Skeletal muscle cell (primary cell): ENCODE measurements around the gene NUMA1.

Experiments
- DNase-seq: peaks from one replicate; pipeline ENCODE4 v3.0.0-alpha.2; 2010; ENCODE audit warnings: low read depth
- H3K4me3 ChIP-seq: 2 replicates; pipeline ENCODE4 v1.5.1; 2011; ENCODE audit warnings: low read depth, mild to moderate bottlenecking, control low read depth, low read length, moderate library complexity

The NUMA1 gene

DNA sequence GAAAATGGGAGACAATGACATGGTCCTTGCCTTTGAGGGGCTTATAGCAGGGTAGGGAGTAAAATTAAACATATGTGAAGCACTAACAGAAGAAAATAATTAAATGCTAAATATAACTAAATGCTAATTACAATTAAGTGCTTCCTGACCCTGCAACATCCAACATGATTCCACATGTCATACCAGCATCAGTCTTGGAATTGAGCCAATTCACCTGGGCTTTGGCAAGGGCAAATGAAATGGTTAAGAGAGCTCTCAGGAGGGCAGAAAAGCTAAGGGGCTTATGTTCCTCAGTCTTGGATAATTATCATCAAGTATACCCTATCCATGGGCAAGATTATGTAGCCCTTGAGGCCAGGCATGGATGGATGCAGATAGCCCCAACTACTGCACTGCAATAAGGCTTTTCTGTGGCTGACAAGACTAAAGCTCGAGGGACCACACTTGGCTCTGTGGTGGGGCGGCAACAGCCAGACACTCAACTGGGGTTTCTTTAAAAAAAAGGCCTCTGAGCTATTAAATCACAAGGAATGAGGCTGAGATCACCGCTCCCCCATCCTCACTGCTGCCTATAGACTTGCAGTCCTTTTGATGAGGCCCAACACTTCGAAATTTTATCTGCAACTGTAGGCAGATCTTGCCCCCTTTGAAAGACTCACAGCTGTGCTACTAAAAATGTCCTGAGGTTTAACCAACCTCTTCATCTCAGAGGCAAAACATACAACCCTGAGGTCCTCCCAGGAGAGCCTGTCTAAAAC lies 42.6 kb downstream of the NUMA1 start:
- peak overlapping the region; percentile 66 for H3K4me3 ChIP-seq
- peak; percentile 19 for DNase-seq

DNA sequence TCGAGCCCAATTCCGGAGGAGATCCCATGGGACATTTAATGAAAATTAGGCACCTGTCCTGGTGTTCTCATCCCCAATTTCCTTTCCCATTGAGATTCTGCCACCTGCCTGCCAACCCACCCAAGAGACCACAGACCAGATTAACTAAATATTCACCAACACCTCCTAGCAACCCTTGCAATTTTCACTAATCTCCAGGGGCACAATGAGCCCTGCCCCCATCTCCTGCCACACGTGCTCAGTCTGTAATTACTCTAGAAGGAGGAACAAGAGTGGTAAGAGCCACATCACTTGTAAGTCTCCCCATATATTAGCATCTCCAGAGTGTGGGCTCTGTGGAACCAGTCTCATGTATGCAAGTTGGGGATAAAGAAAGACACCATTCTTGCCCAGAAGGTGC lies 43.7 kb downstream of the NUMA1 start:
- no peak for DNase-seq
- no peak overlapping the region for H3K4me3 ChIP-seq

DNA sequence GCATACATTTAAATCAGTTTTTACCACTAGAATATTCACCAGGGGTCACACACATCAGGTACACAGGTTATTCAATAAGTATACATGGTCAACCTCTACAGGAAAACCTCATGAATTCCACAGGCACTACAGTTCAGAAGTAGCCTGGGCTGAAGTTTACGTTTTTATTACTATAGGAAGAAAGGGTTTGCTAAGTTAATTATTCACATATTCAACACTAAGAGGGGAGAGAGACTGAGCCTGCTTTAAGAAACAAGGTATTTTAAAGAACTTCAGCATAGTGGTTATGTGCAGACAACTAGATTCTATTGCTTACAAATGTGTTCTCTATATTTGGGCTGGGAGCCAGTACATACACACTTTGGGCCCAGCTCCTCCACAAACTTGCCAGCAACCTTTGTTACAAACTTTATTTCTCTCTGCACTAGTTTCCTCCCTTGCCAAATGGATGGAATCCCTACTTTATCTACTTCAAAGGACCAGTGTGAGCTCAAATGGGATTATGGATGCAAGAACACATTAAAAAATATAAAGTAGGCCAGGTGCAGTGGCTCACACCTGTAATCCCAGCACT lies 49.8 kb downstream of the NUMA1 start:
- no peak overlapping the region for H3K4me3 ChIP-seq
- no peak for DNase-seq

DNA sequence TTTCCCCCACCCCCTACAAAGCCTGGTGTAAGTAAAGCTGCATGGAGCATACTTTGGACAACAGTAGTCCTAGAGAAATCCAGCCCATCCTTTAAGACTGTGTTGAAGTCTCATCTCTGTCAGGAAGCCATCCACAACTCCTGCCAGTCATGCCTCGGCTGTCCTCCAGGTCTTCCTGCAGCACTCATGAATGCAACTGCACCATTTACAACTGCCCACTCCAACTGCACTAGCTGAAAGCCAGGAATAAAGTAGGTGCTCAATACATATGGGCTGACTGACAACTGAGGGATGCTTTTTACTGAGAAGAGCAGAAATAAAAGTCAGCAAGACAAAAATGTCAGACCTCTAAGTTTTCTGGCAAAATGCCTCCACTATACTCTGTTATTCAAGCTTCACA lies 54.3 kb downstream of the NUMA1 start:
- H3K4me3 ChIP-seq = no peak overlapping the region
- DNase-seq = no peak

DNA sequence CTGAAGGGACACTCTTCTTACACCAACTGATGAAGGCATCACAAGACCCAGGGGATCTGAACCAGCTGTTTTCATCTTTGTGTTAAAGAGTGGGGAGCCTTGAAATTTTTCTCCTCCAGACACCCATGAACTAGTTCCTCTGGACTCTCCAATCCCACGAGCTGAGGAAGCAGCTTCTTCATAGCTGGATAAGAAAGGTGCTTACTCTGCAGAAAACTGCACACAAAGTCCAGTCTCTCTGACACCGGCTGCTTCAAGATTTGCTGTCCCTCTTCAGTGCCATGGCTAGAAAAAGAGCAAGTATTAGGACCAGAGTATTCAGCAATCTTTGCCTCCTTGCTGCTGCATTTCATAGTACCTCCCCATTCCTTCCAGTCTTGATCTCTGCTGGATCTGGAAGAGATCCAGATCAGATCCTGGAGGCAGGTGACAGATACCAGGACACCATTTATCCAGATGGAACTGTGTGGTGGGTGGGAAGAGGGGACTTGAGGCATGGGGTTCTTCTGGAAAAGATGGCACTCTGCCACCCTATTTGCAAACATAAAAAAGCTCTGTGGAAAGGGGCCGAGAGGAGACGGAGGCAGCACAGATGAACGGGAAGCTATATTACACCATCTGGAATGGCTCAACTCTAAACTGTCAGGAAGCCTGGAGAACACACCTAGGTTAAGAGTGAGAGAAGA lies 56.1 kb downstream of the NUMA1 start:
- H3K4me3 ChIP-seq = no peak overlapping the region
- no peak for DNase-seq

DNA sequence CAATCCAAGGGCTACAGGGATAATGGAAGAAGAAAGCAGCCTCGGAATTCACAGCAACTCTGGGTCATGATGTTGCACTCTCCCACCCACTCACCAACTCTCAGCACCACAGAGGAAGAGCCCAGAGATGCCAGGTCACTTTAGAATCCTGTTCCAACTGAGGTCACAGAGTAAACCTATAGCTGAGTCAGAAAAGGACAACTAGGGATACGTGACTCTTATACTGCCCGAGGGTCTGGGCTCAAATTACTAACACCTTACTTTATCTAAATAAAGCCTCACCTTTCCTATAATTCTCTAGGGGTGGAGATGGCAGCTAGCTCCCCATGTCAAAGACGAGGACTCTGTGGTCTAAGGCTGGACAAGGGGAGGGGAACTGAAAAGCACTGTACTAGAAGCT lies 57.0 kb downstream of the NUMA1 start:
- no peak for DNase-seq
- H3K4me3 ChIP-seq = no peak overlapping the region

DNA sequence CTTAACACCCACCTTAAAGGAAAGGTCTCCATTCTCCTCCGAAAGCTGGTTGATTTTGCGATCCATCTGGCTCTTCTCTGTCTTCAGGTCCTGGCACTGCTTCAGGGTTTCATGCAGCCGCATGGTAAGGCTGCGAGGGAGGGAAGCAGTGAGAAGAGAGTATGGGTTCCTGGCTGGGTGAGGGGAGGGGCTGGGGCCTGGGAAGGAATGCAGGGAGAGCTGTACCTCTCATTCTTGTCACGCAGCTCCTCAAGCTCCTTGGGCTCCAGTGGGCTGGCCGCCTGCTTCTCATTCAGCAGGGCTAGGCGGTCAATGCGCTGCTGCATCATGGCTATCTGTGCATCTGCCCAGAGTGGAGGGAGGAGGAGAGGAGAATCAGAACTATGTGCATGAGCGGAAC lies 62.2 kb downstream of the NUMA1 start:
- no peak overlapping the region for H3K4me3 ChIP-seq
- no peak for DNase-seq

DNA sequence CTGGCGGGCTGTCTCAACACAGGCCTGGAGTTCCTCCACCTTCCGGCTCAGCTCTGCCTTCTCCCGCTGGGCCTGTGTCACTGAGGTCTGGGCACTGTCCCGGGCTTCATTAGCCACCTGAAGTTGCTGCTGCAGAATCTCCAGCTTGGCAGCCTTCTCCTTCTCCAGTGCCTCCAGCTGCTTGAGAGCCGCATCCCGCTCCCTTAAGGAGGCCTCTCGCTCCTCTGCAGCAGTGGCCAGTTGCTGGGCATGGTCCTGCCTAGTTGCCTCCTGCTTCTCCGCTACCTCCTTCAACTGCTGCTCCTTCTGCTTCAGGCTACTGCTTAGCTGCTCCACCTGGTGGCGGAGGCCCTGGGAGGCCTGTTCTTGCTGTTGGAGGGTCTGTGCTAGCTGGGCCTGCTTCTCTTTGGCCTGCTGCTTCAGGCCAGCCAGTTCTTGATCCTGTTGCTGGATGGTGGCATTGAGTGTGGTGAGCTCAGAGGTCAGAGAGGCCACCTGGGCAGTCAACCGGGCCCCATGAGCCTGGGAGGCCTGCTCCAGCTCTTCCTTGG lies 64.8 kb downstream of the NUMA1 start:
- H3K4me3 ChIP-seq = no peak overlapping the region
- no peak for DNase-seq

DNA sequence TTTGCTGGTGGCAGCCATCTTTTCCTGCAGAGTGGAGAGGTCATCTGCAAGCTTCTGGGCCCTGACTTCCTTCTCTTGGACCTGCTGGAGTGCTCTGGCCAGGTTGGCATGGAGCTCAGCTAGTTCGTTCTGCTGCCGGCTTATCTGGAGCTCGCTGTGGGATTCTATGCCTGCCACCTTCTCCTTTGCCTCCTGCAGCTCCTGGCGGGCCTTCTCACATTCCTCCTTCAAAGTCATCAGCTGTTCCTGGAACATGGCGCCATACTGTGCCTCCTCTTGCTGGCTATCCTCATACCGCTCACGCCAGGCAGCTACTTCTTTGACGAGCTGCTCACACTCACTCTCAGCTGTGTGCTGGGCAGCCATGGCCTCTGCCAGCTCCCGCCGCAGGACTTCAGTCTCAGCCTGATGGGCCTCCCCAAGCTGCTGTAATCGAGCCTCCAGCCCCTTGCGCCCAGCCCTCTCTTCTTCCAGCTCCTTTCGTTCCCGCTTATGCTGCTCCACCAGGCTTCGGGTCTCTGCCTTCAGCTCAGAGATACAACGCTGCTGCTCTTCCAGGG lies 65.5 kb downstream of the NUMA1 start:
- DNase-seq = no peak
- H3K4me3 ChIP-seq = no peak overlapping the region

DNA sequence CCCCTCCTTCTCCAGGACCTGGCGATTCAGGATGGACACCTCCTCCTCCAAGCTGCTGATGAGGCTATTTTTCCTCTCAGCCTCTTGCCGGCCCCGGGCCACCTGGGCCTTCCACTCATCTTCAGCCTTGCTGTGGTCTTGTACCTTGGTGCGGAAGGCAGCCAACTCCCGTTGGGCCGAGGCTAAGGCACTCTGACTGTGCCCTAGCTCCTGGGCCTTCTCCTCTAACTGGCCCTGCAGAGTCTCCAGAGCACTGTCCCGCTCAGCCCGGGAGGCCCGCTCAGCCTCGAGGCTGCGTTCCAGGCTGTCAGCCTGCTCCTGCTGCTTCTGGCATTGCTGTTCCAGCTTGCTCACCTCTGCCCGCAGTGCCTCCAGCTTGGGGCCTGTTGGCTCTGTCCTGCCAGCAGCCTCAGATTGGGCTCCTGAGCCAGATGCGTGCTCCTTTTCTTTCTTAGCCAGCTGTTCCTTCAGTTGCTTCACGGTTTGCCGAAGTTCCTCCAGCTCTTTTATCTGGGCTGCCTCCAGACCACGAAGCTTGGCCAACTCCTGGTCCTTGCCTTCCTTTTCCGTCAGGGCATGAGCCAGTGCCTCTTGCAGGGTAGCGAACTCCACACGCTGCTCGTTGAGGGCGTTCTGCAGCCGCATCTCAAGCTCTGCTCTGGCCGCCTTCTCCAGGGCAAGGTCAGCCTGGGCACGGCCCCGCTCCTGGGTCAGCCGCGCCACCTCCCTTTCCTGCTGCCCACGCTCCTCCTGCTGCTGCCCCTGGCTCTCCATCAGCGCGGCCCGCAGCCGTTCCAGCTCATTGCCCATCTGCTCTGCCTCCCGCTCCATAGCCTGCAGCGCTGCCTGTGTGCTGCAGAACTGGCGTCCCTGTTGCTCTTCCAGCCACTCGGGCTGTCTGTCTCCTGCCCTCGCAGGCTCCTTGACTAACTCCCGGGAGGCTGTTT lies 66.3 kb downstream of the NUMA1 start:
- DNase-seq = no peak
- H3K4me3 ChIP-seq = no peak overlapping the region

DNA sequence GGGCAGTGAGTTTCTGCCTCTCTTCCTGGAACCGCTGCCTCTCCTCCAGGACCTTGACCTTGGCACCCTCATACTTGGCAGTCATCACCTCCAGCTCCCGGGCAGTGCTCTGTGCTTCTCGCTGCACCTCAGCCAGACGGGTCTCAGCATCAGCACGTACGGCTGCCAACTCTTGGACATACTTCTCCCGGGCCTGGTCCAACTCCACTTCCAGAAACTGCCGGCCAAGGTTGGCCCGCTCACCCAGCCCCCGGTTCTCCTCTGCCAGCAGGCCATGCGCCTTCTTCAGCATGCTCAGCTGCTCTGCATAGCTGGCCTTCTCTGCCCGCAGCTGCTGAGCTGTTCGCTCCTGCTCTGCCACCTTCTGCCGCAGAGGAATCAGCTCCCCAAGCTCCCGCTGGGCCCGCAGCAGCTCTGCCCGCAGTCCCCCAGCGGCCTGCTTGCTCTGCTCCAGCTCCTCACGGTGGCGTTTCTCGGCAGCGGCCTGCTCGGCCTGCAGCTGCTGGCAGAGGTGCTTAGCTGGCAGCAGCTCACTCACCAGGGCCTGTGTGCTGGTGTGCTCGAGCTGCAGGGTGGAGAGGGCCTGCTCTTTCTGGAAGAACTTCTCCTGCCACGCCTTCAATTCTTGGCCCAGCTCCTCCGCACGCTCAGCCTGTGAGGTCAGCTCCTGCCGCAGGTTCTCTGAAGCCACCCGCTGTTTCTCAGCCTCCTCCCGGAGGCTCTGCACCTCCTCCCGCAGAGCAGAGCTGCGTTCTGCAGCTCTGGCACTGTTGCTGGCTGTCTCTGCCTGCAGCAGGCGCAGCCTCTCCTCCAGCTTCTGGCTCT lies 67.2 kb downstream of the NUMA1 start:
- no peak overlapping the region for H3K4me3 ChIP-seq
- DNase-seq = no peak

DNA sequence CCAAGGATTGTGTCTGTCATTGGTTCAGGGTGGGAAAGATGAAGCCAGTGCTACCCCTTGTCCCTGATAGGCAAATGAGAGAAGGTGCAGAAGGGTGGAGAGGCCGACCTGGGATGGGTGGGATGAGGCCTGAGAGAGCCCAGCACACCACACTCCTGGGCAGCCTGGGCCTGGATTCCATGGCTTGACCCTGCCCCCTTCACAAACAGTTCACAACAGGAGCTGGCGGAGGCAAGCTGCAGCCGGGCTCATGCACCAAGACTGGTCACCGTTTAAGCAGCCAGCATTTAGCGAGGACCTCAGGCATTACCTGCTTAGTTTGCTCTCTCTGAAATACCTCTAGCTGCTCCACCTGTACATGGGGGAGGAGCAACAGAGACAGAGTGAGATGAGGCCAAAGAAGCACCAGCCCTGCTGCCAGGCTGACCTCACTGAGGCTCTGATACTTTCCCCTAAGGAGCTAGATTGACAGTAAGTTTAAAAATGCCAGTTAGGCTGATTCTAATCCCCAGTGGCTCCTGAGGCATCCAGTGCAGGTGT lies 68.2 kb downstream of the NUMA1 start:
- DNase-seq = no peak
- H3K4me3 ChIP-seq = no peak overlapping the region

DNA sequence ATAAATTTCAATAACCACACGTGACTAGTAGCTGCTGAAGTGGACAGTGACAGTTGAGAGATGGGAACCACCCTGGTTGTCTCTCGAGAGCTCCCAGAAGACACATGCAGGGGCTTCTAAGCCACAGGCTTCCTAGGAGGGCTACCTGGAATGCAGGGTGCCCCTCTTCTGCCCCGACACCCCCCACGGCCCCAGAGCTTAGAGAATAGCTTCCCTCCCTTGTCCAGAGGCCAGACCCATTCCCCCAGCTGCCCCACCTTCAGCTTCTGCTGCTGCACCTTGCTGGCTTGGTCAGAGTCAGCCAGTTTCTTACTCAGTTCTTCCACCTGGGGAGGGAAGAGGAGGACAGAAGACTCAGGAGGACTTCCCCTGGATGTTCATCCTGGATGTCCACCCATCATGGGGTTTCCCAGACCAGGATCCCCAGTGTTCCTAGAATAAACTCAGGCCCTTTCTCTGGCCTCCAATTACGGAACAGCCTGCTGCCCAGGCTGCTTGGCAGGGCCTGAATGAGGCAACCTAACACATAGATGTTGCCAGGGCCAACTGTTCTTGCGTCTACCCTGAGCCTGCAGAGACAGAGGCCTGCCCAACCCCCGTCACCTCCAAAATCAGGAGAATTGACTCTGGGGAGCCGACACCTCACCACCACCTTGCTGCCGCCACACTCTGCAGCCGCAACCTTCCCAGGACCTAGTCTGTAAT lies 69.7 kb downstream of the NUMA1 start:
- DNase-seq = no peak
- H3K4me3 ChIP-seq = no peak overlapping the region

DNA sequence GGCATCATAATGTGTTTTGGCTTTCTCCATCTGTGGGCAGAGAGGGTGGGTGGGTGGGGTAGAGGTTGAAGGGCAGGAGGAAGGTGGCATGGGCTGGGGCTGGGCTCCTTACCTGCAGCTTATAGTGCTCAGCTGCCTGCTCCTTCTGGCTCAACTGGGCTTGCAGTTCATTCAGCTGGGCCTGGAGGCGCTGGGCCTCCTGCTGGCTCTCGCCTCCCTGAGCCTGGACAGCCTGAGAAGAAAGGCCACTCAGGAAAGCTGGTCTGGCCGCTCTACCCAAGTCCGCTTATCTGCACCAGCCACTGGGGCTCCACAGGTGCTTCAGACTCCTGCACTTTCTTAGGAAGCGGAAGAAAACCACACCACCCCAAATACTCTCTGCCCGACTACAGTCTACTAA lies 71.2 kb downstream of the NUMA1 start:
- H3K4me3 ChIP-seq = no peak overlapping the region
- DNase-seq = no peak

DNA sequence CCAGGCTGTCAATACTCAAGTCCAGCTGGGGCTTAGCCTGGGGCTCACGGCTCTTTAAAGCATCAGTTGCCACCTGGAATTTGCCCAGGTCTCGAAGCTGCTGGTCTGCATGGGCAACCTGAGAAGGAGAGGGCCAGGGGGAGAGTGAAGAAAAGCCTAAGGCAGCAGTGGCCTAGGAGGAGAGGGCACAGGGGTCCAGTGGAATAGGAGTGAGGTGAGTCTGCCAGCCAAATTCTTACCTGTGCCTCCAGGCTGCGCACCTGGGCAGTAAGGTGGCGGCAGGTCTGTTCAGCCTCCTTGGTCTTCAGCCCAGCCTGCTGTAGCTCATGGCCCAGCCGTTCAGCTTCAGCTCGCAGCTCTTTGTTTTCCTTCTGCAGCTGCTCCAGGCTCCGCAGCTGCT lies 71.6 kb downstream of the NUMA1 start:
- no peak overlapping the region for H3K4me3 ChIP-seq
- DNase-seq = no peak

DNA sequence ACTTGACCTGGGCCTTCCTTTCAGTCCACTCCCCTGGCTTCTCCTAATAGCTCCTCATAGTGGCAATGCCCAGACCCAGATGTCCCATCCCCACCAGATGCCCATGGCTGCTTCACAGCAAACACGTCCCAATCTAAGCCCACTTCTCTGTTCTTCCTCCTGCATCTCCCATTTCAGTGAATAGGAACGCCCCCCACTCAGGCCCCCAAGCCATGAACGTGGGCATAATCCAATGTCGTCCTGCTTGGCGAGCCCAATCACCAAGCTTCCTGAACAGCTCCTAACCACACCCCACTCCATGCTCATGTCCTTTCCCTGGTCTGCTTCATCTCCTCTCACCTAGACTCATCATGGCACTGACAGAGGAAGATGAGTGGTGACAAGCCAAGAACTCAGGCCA lies 72.8 kb downstream of the NUMA1 start:
- no peak overlapping the region for H3K4me3 ChIP-seq
- no peak for DNase-seq

DNA sequence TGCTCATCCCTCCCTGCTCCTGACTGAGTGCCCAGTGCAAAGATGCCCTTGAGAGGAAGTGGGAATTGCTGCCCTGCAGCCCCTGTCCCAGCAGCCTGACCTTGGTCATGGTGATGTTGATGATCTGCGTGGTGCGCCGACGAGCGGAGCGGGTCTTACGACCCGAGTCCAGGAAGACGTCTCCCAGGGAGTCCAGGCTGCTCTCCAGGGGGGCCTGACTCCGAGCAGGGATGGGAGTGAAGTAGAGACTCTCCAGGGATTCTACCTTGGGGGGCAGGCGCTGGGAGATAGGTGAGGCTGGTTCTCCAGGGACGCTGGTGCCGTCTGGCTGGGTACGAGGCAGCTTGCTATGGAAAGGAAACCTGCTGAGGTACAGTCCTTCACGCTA lies 73.3 kb downstream of the NUMA1 start:
- no peak for DNase-seq
- H3K4me3 ChIP-seq = no peak overlapping the region
